GM21576 (cell line): ENCODE data around the gene KSR1.
"Not testable (repeated sequence)": the region's sequence is repeated elsewhere in the genome, so short reads cannot be mapped to it uniquely, and the experiment has no call there.

Source experiments
- ATAC-seq: cut with Tn5 transposase; IDR thresholded peaks from one replicate; pipeline ENCODE4 v1.9.1; 2021; ENCODE audit warnings: mild to moderate bottlenecking, moderate library complexity; ENCODE audit not compliant: unreplicated experiment

KSR1 gene

DNA sequence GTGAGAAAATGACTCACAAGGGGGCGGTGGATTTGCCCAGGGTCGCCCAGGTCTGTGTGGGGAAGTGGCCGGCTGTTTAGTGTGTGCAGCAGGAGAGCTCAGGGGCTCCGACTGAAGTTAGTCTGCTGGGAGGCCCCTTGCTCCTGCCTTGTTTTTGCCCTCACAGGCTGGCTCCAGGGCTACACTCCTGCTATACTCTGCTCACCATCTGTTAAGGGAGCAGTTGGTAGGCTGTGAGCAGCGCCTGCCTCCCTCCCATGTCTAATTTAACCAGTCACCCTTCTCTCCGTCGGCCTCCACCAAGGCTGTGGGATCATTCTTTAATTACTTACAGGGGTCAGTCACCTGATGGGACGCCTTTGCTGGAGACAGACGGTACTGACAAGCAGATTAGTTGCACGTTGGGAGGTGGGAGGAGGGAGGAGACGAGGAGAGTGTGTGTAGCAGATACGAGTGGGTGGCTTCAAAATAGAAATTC lies 35.5 kb downstream of the KSR1 start:
- no peak for ATAC-seq

DNA sequence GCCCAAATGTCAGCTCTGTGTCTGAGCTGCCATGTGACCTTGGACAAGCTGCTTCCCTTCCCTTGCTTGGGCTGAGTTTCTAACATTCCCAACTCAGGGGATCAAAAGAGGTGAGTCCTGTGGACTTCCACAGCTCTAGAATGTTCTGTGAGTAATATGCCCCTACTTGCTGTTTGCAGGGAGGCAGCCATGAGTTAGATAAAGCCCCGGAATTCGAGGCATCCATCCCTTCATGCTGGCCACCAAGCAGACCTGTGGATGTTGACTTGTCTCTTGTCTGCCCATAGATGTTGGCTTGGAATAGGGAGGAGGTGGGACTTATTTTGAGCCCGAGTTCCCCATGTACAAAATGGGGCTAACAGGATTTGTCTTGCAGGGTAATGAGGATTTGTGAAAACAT lies 36.2 kb downstream of the KSR1 start:
- no peak for ATAC-seq

DNA sequence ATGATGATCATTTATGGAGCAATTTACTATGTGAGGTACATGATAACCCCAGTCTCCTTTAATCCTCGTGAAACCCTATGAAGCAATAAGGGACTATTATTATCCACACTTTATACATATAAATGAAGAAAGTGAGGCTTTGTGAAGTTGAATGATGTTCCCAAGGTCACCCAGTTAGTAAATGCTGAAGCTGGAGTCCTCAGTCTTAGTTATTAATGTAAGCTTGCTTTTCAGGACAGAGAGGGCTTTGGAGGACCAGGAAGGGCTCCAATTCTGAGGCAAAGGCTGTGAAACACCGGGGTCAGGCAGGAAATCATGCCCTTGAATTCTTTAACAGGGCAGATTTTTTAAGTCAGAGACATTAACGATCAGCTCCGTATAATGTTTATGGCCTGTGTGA lies 36.8 kb downstream of the KSR1 start:
- ATAC-seq: no peak

DNA sequence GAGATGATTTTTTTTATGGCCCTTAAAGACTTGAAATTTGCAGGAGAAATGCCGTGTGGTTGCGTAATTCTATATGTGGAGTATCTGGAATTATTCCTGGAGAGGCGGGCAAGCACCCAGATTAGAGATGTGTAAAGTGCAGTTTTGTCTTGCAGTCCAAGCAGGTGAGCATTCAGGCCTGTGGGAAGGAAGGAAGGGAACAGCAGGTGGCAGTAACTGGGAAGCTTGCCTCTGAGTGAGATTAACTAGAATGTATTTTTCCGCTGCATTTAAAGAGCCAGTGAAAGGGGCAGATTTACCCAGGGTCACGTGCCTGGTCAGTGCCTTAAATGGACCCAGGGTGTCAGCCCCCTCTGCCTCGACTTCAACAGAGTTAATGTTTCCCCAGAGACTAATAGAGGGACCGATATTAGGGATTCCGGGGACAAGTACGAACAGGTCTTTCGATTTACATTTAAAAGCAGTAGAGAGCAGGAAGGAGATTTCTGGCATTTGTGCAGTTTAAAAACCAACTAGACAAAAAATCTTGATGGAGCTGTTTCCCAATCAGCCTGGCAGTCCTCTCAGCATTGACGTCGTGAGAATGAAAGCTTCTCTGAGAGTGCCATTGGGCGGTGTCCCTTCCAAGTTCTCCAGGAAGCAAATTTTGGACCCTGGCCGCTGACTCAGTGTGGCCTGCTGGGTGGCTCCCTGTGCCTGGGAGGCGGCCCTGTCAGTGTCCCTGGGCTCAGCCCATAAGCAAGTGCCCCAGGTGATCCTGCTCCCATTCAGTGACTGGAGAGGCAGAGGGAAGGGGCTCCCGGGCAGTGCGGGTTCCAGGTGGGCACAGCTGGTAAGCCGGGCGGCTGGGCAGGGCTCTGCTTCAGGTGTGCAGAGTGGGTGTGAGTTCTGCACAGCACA lies 38.2 kb downstream of the KSR1 start:
- no peak for ATAC-seq

DNA sequence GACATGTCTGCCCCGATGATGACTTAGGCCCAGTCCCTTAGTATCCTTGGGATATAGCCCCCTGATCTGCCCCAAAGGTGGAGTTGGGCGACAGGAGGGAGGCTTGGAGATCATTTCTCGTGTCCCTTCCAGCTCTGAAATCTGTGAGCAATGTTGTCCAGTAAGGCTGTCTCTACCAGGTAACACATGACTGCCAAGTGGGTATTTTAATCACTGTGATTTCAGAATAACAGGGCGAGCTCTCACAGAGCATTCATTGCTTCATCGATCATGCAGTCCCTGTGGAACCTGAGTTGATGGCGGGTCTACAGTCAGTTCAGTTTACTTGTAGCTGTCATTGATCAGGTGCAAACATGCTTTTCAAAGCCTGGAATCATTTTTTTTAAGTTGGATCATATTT lies 39.2 kb downstream of the KSR1 start:
- ATAC-seq: no peak

DNA sequence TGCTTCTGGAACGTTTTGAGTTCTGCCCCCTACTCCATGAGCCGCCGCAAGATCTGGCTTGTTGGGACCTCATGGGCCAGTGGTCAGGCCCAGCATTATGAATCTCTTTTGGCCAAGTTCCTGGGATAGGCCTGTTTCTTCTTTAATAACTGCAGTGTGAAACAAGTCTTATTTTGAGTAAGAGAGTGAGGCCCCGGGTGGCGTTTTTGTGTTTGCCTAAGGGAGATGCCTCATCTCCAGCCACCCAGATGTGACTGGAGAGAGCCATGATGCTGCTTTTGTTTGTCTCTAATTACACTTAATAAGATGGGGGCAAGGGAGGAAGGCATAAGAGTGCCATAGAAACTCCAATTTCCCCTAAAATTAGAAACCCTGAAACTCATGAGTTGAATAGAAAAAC lies 39.8 kb downstream of the KSR1 start:
- ATAC-seq: no peak

DNA sequence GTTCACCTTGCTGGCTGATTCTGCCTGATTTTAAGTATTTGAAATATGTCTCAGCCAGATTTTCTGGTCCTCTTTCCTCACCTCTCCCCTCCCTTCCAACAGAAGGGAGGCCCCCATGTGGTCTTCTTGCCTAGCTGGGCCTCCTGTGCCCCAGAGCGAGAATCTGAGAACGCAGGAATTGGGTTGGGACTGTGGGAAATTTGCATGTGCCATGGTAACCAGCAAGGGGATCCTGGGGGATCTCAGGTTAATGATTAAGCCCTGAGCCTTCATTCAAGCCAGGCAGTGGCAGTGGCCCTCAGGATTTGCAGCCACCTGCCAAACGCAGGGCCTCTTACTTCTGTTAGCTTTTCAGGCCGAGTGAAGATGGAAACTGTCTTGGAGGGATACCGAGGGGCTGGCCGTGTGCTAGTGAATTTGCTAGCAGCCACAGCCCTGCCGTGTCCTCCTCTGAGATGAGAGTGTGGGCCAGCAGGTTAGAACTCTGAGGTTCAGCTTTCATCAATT lies 40.2 kb downstream of the KSR1 start:
- no peak for ATAC-seq

GRCh38 chr17:27496971-27497370 lies 40.7 kb downstream of the KSR1 start:
- ATAC-seq: no peak

DNA sequence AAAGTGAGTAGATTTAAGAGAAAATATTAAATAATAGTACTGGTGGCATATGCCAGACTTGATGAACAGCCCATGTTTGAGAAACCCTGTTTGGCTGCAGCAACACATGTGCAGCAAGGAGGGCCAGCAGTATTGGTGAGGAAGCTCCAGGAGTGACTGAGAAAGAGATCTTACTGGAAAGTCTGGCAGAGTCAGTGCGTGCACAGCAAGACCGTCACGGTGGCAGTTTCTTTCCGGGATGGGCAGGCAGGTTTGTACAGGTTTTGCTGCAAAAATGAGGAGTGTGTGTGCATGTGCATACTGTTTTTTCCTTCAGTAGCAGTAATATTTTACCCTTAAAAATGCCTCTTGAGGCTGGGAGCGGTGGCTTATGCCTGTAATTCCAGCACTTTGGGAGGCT lies 41.4 kb downstream of the KSR1 start:
- no peak for ATAC-seq

DNA sequence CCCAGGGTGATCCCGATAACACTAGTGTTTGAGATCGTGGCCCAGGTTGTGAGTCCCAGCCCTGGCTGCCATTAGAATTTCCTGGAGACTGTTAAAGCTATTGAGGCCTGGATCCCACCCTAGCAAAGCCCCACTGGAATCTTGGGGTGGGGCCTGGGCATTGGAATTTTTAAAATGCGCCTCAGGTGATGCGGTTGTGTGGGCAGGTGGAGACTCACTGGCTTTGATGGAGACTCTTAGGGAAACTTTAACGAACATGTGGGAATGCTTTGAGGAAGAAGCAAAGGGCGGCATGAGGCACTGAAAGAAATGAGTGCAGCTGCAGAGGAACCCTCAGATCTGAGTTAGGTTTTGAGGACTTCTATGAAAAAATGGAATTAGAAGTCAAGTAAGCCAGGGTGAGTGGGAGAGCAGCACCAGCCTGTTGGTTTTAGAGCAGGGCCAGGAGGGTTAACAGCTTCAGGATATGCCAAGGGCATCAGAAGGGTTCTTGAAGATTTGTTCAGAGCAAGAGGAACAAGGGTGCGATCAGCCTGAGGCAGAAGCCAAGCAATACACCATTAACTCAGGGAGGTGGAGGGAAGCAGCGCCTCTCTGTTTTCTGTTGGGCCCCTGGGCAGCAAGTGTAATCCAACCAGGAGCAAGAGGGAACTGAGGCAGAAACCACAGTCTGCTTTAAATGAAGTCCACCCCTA lies 42.5 kb downstream of the KSR1 start:
- no peak for ATAC-seq

DNA sequence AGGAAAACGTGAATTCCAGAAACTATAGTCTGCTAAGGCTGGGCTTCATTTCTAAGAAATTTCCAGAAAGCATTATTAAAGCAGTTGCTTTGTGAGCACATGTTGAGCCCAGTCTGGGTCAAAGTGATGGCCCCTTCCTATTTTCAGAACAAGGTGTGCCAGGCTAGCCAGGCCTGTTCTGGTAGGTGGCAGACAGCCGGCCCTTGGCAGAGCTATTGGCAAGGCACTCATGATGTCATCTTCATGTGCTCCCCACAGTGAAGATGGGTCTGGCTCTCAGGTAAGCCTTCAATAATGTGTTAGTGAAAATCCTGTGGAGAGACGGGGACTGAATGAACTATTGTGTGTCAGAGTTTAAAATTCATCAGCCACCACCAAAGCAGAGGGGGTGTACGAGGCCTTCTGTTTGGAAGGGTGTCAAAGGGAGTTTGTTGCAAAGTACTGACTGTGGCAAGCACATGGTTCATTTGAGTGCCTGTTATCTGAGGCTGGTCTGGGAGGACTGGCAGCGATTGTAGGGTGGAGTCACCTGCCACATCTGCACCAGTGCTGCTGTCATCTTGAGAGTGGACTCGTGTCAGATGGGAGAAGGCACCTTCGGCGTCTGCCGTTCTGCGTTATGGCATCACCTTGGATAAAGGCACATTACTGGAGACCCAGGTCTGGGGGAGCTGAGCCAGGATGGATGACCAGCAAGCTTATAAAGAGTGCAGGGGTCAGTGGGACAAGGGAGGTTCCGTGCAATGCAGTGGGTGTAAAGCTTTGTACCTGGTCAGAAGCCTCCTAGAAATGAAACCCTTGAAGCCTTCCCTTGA lies 43.4 kb downstream of the KSR1 start:
- ATAC-seq: no peak

GRCh38 chr17:27501338-27501737 lies 45.1 kb downstream of the KSR1 start:
- ATAC-seq: not testable (repeated sequence)

- ATAC-seq: no peak
Observed at GRCh38 chr17:27502526-27503324, 46.5 kb downstream of the KSR1 start.

DNA sequence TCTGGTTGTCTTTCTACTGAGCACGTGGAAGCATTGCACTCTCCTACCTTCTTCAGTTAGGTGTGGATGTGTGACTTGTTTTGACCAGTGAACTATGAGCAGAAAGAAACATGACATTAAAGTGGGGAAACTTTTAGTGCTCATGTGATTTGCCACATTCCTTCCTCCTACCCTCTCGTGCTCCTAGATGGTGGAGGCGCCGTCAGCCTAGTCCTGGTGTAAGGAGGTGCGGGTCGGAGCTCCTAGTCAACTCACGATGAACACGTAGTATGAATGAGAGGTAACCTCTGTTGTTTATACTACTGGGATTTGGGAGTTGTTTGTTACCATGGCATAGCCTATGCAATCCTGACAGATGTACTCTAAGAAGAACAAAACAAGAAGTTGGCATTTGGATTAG lies 47.4 kb downstream of the KSR1 start:
- no peak for ATAC-seq

DNA sequence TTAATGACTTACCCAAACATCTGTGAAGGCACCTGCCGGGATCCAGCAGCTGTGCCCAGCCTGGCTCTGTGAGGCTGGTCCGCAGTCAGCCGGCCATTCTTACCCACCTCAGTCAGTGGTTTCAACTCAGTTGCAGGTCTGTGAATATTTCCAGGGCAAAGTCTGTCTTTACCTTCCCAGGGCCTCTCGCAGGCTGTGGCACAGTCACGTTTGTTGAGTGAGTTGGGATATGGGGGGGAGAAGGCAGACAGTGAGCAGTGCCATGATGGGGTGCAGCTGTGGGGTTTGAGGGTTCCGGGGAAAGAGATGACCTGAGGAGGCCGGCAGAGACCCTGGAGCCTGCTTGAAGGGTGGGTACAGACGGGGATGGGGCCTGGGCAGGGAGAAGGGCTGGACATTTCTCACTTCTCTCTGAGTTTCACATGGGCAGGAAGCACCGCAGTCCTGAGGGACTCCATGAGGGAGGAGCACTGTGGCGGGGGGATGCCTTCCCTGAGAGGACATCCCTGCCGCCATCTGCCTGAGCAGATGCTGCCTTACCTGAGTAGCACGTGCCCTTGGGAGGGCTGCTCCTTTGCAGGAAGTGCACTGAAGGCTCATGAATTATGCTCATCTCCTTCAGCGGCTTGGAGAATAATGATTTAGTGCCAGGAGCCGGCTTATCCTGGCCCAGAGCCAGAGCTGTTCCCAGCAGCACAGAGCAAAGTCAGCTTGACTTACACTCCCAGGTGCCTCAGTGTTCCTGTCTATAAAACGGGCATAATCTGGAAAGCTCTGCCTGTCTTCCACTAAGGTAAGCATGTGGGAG lies 48.1 kb downstream of the KSR1 start:
- ATAC-seq: no peak

DNA sequence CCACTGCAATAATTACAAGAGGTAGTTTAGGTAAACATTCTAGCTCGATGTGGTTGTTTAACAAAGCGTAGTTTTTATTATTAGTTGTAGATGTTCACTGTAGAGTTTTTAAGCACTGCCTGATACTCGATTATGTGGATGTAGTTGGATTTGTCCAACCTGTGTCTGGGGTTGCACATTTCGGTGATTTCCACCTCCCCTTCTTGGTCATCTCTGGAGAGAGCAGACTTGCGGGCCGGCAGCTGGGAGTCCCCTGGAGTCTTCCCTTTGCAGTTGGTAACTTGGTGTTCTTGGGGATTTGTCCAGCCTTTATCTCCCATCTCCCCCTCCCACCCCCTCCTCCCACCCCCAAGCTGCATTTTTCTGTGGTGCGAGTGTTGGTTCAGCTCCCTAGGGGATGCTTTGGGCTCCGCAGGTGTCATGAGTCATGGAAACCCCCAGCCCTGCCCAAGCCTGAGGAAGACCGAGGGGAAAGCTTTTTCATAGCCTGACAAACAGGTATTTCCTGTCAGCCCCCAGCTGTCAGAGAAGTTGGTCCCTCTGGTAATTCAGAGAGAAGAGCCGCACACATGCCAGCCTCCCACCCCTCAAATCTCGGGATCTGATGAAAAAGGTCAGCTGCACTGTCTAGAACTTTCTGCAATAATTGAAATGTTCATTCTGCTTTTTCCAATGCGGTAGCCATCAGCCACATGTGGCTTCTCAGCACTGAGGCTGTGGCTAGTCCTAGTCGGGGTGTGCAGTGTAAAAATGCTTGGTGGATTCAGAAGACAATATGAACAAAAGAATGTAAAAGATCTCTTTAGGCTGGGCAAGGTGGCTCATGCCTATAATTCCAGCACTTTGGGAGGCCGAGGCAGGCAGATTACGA lies 50.3 kb downstream of the KSR1 start:
- peak; percentile 52 for ATAC-seq

- no peak for ATAC-seq
Observed at GRCh38 chr17:27511168-27511883, 55.1 kb downstream of the KSR1 start.

DNA sequence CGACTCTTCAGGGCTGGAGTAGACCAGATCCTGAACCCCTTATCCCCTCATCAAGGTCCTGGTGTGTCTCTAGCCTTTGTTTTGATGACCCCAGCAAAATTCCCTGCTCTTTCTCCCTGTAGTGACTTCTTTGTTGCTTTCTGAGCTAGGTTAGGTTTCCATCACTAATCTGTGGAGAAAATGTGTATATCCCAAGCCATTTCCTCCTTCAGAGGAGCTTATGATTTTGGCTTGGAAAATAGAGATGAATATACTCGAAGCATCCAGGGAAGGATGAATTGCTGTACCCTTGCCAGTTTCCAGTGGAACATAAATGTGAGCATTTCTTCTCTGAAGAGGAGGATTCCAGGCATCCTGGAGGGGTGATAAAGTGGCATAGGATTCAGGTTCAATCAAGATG lies 55.8 kb downstream of the KSR1 start:
- ATAC-seq: no peak
